ENCODE results near the gene ADAMTS19.
"Not testable (repeated sequence)": the region's sequence is repeated elsewhere in the genome, so short reads cannot be mapped to it uniquely, and the experiment has no call there.

ADAMTS19 gene

DNA sequence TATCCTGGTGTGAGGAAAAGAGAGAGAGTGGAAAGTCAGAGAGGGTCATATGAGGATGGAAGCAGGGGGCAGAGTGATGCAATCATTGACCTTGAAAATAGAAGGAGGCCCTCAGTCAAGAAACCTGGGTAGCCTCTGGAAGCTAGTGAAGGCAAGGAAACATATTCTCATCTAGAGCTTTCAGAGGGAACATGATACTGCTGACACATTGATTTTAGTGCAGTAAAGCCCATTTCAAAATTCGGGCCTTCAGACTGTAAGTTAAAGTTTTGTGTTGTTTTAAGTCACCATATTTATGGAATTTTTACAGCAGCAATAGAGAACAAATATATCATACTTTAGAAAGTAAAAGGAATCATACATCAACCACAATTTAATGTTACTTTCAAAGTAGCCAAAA is 87.0 kb downstream of the ADAMTS19 start:
- Histone ChIP-seq H3K27me3 (no peaks in the 10 kb centered on the region), H3K4me3 (ENCODE audit: low read depth in 1 of 2, low read length in 1 of 2) (no peak overlapping the region), H3K4me1 (ENCODE audit: control insufficient read depth in 1 of 2, insufficient read depth in 1 of 2, low read depth in 1 of 2, low read length in 1 of 2) (no peaks in the 10 kb centered on the region), H3K36me3 (no peaks in the 10 kb centered on the region), H3K27ac (no peak overlapping the region), H3K9me3 (no peaks in the 10 kb centered on the region)
- TF ChIP-seq CTCF (IDR thresholded peaks at IDR 0.05): no peak

DNA sequence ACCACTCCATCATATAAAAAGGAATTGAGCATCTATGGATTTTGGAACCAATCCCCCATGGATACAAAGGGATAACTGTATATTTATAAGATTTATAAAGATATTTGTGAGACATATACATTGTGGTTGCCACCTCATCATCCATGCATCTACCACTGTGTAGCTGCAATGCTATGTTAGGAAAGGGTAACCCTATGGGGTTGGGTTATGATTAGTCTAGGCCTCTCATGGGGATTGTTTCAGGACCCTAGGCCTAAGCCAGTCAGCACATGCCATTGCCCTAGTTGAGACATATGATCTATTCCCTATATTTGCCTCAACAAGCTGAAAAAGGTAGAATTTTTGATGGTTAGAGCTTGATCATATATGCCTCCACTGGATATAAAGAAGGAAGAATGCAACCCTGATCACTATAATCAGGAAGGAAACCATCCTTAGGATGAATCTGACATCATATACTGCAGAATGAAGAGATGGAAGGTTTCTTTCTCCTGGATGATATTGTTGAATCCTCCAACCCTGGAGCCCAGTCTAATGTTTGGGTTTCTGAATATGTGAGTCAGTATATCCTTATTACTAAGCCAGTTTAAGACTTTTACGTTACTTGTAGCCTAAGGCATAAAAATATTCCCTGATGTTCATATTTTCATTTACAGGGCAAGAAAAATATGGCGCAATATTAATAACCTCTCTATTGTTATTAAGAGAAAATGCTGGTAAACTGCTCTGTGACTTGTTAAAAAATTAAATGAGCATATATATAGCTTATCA is 94.2 kb downstream of the ADAMTS19 start:
- no peak overlapping the region for H3K27ac ChIP-seq
- H3K27me3 ChIP-seq: no peaks in the 10 kb centered on the region
- H3K4me1 ChIP-seq (ENCODE audit: control insufficient read depth in 1 of 2, insufficient read depth in 1 of 2, low read depth in 1 of 2, low read length in 1 of 2): no peaks in the 10 kb centered on the region
- H3K4me3 ChIP-seq (ENCODE audit: low read depth in 1 of 2, low read length in 1 of 2): no peak overlapping the region
- H3K9me3 ChIP-seq: no peaks in the 10 kb centered on the region
- TF ChIP-seq CTCF (IDR thresholded peaks at IDR 0.05): no peak
- no peaks in the 10 kb centered on the region for H3K36me3 ChIP-seq

- no peaks in the 10 kb centered on the region for H3K27me3 ChIP-seq
- no peaks in the 10 kb centered on the region for H3K9me3 ChIP-seq
- no peak for TF ChIP-seq CTCF (IDR thresholded peaks at IDR 0.05)
- no peaks in the 10 kb centered on the region for H3K36me3 ChIP-seq
- H3K4me3 ChIP-seq (ENCODE audit: low read depth in 1 of 2, low read length in 1 of 2): no peak overlapping the region
- no peaks in the 10 kb centered on the region for H3K4me1 ChIP-seq (ENCODE audit: control insufficient read depth in 1 of 2, insufficient read depth in 1 of 2, low read depth in 1 of 2, low read length in 1 of 2)
- H3K27ac ChIP-seq: no peak overlapping the region
Observed at GRCh38 chr5:129563585-129563984, 103.5 kb downstream of the ADAMTS19 start.

DNA sequence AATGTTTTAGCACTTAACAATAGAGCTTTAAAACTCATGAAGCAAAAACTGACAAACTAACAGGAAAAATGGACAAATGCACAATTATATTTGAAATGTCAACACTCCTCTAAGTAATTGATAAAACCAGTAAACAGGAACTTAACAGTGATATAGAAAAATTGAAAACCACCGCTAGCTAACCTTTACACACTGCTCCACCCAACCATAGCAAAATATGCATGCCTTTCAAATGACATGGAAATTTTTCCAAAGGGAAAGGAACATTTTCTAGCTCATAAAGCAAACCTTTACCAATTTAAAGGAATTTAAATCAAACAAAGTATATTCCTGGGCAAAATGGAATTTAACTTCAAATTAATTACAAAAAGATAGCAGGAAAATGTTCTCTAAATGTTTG is 109.2 kb downstream of the ADAMTS19 start:
- Histone ChIP-seq H3K9me3 (no peaks in the 10 kb centered on the region), H3K4me3 (ENCODE audit: low read depth in 1 of 2, low read length in 1 of 2) (no peak overlapping the region), H3K36me3 (no peaks in the 10 kb centered on the region), H3K4me1 (ENCODE audit: control insufficient read depth in 1 of 2, insufficient read depth in 1 of 2, low read depth in 1 of 2, low read length in 1 of 2) (no peaks in the 10 kb centered on the region), H3K27ac (no peak overlapping the region), H3K27me3 (no peaks in the 10 kb centered on the region)
- no peak for TF ChIP-seq CTCF (IDR thresholded peaks at IDR 0.05)

GRCh38 chr5:129572060-129572459 is 112.0 kb downstream of the ADAMTS19 start:
- Histone ChIP-seq H3K27me3 (no peaks in the 10 kb centered on the region), H3K9me3 (no peaks in the 10 kb centered on the region), H3K4me3 (ENCODE audit: low read depth in 1 of 2, low read length in 1 of 2) (no peak overlapping the region), H3K36me3 (no peaks in the 10 kb centered on the region), H3K27ac (no peak overlapping the region), H3K4me1 (ENCODE audit: control insufficient read depth in 1 of 2, insufficient read depth in 1 of 2, low read depth in 1 of 2, low read length in 1 of 2) (no peaks in the 10 kb centered on the region)
- TF ChIP-seq CTCF (IDR thresholded peaks at IDR 0.05): no peak

GRCh38 chr5:129584496-129584895 is 124.4 kb downstream of the ADAMTS19 start:
- not testable (repeated sequence) for H3K27me3 ChIP-seq; H3K4me1 ChIP-seq (ENCODE audit: control insufficient read depth in 1 of 2, insufficient read depth in 1 of 2, low read depth in 1 of 2, low read length in 1 of 2); H3K27ac ChIP-seq; H3K9me3 ChIP-seq; H3K36me3 ChIP-seq; H3K4me3 ChIP-seq (ENCODE audit: low read depth in 1 of 2, low read length in 1 of 2)

All from neutrophil (primary cell).